ENCODE measurements around the gene COBL. TPM values are rescaled to one million over a fixed set of nuclear protein-coding genes. Genes with fewer than 3 reads are reported as not detected.
A peak's percentile ranks its signal among the peaks of the same experiment; 100 is the strongest.

The COBL gene
- total RNA-seq, 3 donors from 2014 or later, result 2.2 to 37.3 (median 16.1) TPM

GRCh38 chr7:51075681-51076580 is 240.7 kb downstream of the COBL start:
- intact Hi-C loops (cut with DNase I; ENCODE audit: low total_unique reads), result loop anchor here (10.0 kb wide), 1 partner anchor 69 kb away; no protein-coding TSS in a partner anchor
- Histone ChIP-seq H3K4me1 (no peaks in the 10 kb centered on the region), H3K4me3 (no peak overlapping the region), H3K36me3 (no peaks in the 10 kb centered on the region), H3K9me3 (no peaks in the 10 kb centered on the region), H3K27ac (peak overlapping the region; percentile 43 to 48), H3K27me3 (no peaks in the 10 kb centered on the region)
- TF ChIP-seq POLR2AphosphoS5 (IDR thresholded peaks at IDR 0.05), result peak in 1 of 3 donors; percentile 23
- TF ChIP-seq CTCF (IDR thresholded peaks at IDR 0.05), result no peak
- DNase-seq (ENCODE audit: low spot score in 2 of 2), result no peak

- intact Hi-C loops (cut with DNase I; ENCODE audit: low total_unique reads), result loop anchor here (10.0 kb wide), 1 partner anchor 72 kb away; no protein-coding TSS in a partner anchor
- Histone ChIP-seq H3K4me1 (no peaks in the 10 kb centered on the region), H3K4me3 (no peak overlapping the region), H3K36me3 (no peaks in the 10 kb centered on the region), H3K9me3 (no peaks in the 10 kb centered on the region), H3K27me3 (no peaks in the 10 kb centered on the region), H3K27ac (no peak overlapping the region)
- no peak for DNase-seq (ENCODE audit: low spot score in 2 of 2)
- TF ChIP-seq CTCF (IDR thresholded peaks at IDR 0.05) (no peak), POLR2AphosphoS5 (IDR thresholded peaks at IDR 0.05) (no peak), POLR2A (IDR thresholded peaks at IDR 0.05) (no peak)
Observed at GRCh38 chr7:51073171-51073570, 243.4 kb downstream of the COBL start.

- Histone ChIP-seq H3K4me1 (no peaks in the 10 kb centered on the region), H3K27ac (no peak overlapping the region), H3K9me3 (no peaks in the 10 kb centered on the region), H3K36me3 (no peaks in the 10 kb centered on the region), H3K4me3 (no peak overlapping the region), H3K27me3 (no peaks in the 10 kb centered on the region)
- no peak for DNase-seq (ENCODE audit: low spot score in 2 of 2)
- TF ChIP-seq CTCF (IDR thresholded peaks at IDR 0.05) (no peak), POLR2A (IDR thresholded peaks at IDR 0.05) (no peak), POLR2AphosphoS5 (IDR thresholded peaks at IDR 0.05) (no peak)
- intact Hi-C loops (cut with DNase I; ENCODE audit: low total_unique reads), result loop anchor here (10.0 kb wide), 1 partner anchor 73 kb away; no protein-coding TSS in a partner anchor
Observed at GRCh38 chr7:51072281-51072680, 244.3 kb downstream of the COBL start.

- H3K36me3 ChIP-seq, result no peaks in the 10 kb centered on the region
- H3K27me3 ChIP-seq, result no peaks in the 10 kb centered on the region
- no peak overlapping the region for H3K27ac ChIP-seq
- intact Hi-C loops (cut with DNase I; ENCODE audit: low total_unique reads), result loop anchor here (10.0 kb wide), 1 partner anchor 73 kb away; no protein-coding TSS in a partner anchor
- H3K4me3 ChIP-seq, result no peak overlapping the region
- TF ChIP-seq POLR2AphosphoS5 (IDR thresholded peaks at IDR 0.05) (no peak), POLR2A (IDR thresholded peaks at IDR 0.05) (no peak), CTCF (IDR thresholded peaks at IDR 0.05) (no peak)
- no peak for DNase-seq (ENCODE audit: low spot score in 2 of 2)
- no peaks in the 10 kb centered on the region for H3K4me1 ChIP-seq
- no peaks in the 10 kb centered on the region for H3K9me3 ChIP-seq
Observed at GRCh38 chr7:51071427-51071826, 245.2 kb downstream of the COBL start.

- H3K9me3 ChIP-seq, result no peaks in the 10 kb centered on the region
- no peak for DNase-seq (ENCODE audit: low spot score in 2 of 2)
- intact Hi-C loops (cut with DNase I; ENCODE audit: low total_unique reads), result loop anchor here (10.0 kb wide), 1 partner anchor 75 kb away; no protein-coding TSS in a partner anchor
- no peaks in the 10 kb centered on the region for H3K4me1 ChIP-seq
- TF ChIP-seq POLR2A (IDR thresholded peaks at IDR 0.05) (no peak), POLR2AphosphoS5 (IDR thresholded peaks at IDR 0.05) (no peak), CTCF (IDR thresholded peaks at IDR 0.05) (no peak)
- no peak overlapping the region for H3K4me3 ChIP-seq
- no peaks in the 10 kb centered on the region for H3K27me3 ChIP-seq
- H3K36me3 ChIP-seq, result no peaks in the 10 kb centered on the region
- H3K27ac ChIP-seq, result peak overlapping the region in 1 of 2 donors; percentile 33
Observed at GRCh38 chr7:51070151-51070550, 246.5 kb downstream of the COBL start.
